Gastrocnemius medialis (tissue), 4 donors: ENCODE results near the gene LHFPL2. TPM values are rescaled to one million over a fixed set of nuclear protein-coding genes. Genes with fewer than 3 reads are reported as not detected.

Experiments
- ATAC-seq, 2 donors: fragments of 150-250 bp; one replicate each; pipeline ENCODE4 v1.9.1; 2016
- DNase-seq, 2 donors: peaks; one replicate each; pipeline ENCODE4 v3.0.0-alpha.2; 2019
- H3K27ac ChIP-seq, 4 donors: fragments of 200-600 bp; sonication (generic); 1 replicate in 1 of 4; 2 replicates in 3 of 4; pipeline ENCODE4 v1.5.1; 2016 to 2018; ENCODE audit warnings: mild to moderate bottlenecking in 2 of 4, moderate library complexity in 1 of 4
- H3K27me3 ChIP-seq, 3 donors: fragments of 200-600 bp; sonication (generic) in 2 of 3; 1 replicate in 1 of 3; 2 replicates in 2 of 3; pipeline versions ENCODE4 v1.5.1 to v1.6.0; 2016 to 2019; ENCODE audit warnings: mild to moderate bottlenecking in 1 of 3, moderate library complexity in 1 of 3
- H3K36me3 ChIP-seq, 2 donors: fragments of 200-600 bp; sonication (generic) in 1 of 2; one replicate each; pipeline ENCODE4 v1.5.1; 2017 to 2018
- H3K4me1 ChIP-seq, 2 donors: fragments of 200-600 bp; sonication (generic) in 1 of 2; one replicate each; pipeline ENCODE4 v1.5.1; 2016 to 2017; ENCODE audit warnings: mild to moderate bottlenecking in 2 of 2
- H3K4me3 ChIP-seq, 4 donors: fragments of 200-600 bp; sonication (generic) in 3 of 4; 1 replicate in 1 of 4; 2 replicates in 3 of 4; pipeline ENCODE4 v1.5.1; 2016 to 2019; ENCODE audit warnings: mild to moderate bottlenecking in 2 of 4
- H3K9me3 ChIP-seq, 3 donors: fragments of 200-600 bp; sonication (generic) in 2 of 3; 1 replicate in 1 of 3; 2 replicates in 2 of 3; pipeline ENCODE4 v1.5.1; 2016 to 2019
- CTCF ChIP-seq, 5 experiments: fragments of 450-650 bp in 3 of 5; fragments of 200-600 bp in 2 of 5; sonication (generic) in 2 of 5; IDR thresholded peaks in 4 of 5; conservative IDR thresholded peaks in 1 of 5; 1 replicate in 4 of 5; 2 replicates in 1 of 5; pipeline ENCODE4 v1.5.1; 2016 to 2019; ENCODE audit warnings: antibody characterized with exemption in 5 of 5, mild to moderate bottlenecking in 3 of 5, moderate library complexity in 3 of 5
- POLR2A ChIP-seq, 2 donors: fragments of 450-650 bp; IDR thresholded peaks; one replicate each; pipeline ENCODE4 v1.6.1; 2017; ENCODE audit warnings: antibody characterized with exemption in 2 of 2, mild to moderate bottlenecking in 2 of 2, moderate library complexity in 2 of 2
- in situ Hi-C, 4 donors: fragments of 200-750 bp; cut with MboI; loops; one replicate each; pipeline versions ENCODE4 v1.15.0 to v1.8.0; 2017; ENCODE audit warnings: low sequenced_read_pairs in 4 of 4
- intact Hi-C: fragments of 100-400 bp; cut with DNase I; formaldehyde crosslinking; loops from one replicate; pipeline ENCODE4 v1.15.1; 2023; ENCODE audit warnings: low total_unique reads
- total RNA-seq, 4 donors: library from RNA; depleted of rRNA; stranded (reverse); fragments of >200 nt; gene quantifications; one replicate each; pipeline versions ENCODE4 v1.1.0 to v1.2.3, GENCODE V29; 2016

The LHFPL2 gene
- total RNA-seq, 4 donors from 2014 or later, result 3.4 to 4.7 (median 3.5) TPM

GRCh38 chr5:78566747-78567425, 81.7 kb downstream of the LHFPL2 start:
- no peak for ATAC-seq
- in situ Hi-C loops, result no loop called here
- Histone ChIP-seq H3K4me1 (peaks cover 22 to 32% of the 10 kb centered on the region in 2 donors), H3K4me3 (no peak overlapping the region), H3K36me3 (no peaks in the 10 kb centered on the region), H3K27me3 (no peaks in the 10 kb centered on the region), H3K27ac (no peak overlapping the region), H3K9me3 (no peaks in the 10 kb centered on the region)
- TF ChIP-seq POLR2A (IDR thresholded peaks at IDR 0.05) (no peak), CTCF (IDR thresholded peaks at IDR 0.05 in 4 of 5, conservative IDR thresholded peaks at IDR 0.05 in 1 of 5) (no peak)
- intact Hi-C loops, result loop anchor here (5.0 kb wide), 1 partner anchor 80 kb away; the partner anchor contains the start of gene LHFPL2
- DNase-seq, result no peak

DNA sequence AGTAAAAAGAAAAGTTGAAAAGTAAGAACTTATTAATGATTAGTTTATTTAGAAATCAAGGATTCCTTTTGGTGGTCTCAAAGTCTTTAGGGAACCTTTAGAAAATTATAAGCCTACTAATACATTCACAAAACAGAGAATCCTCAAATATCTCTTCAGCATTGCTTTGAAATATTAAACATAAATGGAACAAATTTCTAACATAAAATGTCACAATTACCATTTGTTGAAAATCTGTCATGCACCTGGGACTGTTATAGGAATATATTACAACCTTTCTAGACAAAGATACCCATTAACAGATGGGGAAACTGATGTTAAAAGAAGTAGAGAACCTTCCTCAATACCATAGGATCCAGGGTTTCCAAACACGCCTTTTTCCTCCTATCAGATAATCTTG, 83.2 kb downstream of the LHFPL2 start:
- no peak for DNase-seq
- TF ChIP-seq POLR2A (IDR thresholded peaks at IDR 0.05) (no peak), CTCF (IDR thresholded peaks at IDR 0.05 in 4 of 5, conservative IDR thresholded peaks at IDR 0.05 in 1 of 5) (no peak)
- in situ Hi-C loops (no loop called here), intact Hi-C loops (loop anchor here (5.0 kb wide), 1 partner anchor 82 kb away; the partner anchor contains the start of gene LHFPL2)
- no peak for ATAC-seq
- no peaks in the 10 kb centered on the region for H3K9me3 ChIP-seq
- H3K36me3 ChIP-seq, result no peaks in the 10 kb centered on the region
- H3K4me3 ChIP-seq, result no peak overlapping the region
- no peak overlapping the region for H3K27ac ChIP-seq
- peaks cover 22 to 32% of the 10 kb centered on the region in 2 donors for H3K4me1 ChIP-seq
- no peaks in the 10 kb centered on the region for H3K27me3 ChIP-seq

DNA sequence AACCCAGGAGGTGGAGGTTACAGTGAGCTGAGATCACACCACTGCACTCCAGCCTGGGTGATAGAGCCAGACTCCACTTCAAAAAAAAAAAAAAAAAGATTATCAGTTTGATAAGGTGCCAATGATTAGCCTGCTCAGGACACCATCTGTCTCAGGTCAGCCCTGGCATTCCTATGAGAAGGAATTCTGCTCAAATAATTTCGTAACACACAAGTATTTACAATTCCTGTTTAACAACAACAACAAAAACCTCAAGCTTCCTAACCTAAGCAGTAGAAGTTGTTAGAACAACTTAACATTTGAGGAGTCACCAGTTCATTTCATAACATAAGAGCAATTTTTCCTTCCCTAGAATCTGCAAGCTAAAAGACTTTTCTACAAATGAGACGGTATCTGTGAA, 85.0 kb downstream of the LHFPL2 start:
- TF ChIP-seq CTCF (IDR thresholded peaks at IDR 0.05 in 4 of 5, conservative IDR thresholded peaks at IDR 0.05 in 1 of 5) (no peak), POLR2A (IDR thresholded peaks at IDR 0.05) (no peak)
- no peak overlapping the region for H3K27ac ChIP-seq
- intact Hi-C loops, result no loop called here

DNA sequence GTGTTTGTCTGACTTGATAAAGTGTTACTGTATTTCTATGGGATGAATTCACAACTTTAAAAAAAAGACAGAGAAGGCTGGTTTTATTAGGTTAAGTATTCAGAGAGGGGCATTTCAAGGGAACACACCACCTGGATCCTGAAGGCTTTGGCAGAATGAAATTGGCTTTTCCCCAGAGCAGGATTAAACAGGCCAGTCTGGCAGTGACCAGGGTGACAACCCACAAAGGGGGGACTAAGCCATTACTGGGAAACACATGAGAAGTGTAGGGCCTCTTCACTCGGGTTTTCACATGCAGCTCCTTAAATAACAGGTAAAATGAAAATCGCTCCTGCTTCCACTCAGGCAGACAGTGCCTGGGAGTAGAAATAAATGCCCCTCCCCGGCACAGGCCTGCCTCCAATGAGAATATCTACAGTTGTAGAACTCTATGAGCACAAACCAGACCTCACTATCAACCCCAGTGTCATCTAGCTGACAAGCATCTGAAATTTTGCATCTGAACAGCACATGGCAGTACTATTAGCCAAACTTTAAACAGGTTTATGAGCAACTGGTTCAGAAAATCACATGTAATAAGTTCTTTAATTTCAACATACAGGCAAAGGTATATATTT, 85.8 kb downstream of the LHFPL2 start:
- TF ChIP-seq POLR2A (IDR thresholded peaks at IDR 0.05), result no peak
- TF ChIP-seq CTCF (IDR thresholded peaks at IDR 0.05 in 4 of 5, conservative IDR thresholded peaks at IDR 0.05 in 1 of 5), result no peak
- in situ Hi-C loops, result no loop called here
- no peak for ATAC-seq

More for the DNA sequence above, 85.0 kb downstream of the LHFPL2 start:
- H3K9me3 ChIP-seq, result no peaks in the 10 kb centered on the region
- ATAC-seq (no peak), DNase-seq (no peak)
- H3K4me1 ChIP-seq, result peaks cover 5 to 15% of the 10 kb centered on the region in 2 donors
- in situ Hi-C loops, result no loop called here
- H3K27me3 ChIP-seq, result no peaks in the 10 kb centered on the region
- no peaks in the 10 kb centered on the region for H3K36me3 ChIP-seq
- no peak overlapping the region for H3K4me3 ChIP-seq

More for the DNA sequence above, 85.8 kb downstream of the LHFPL2 start:
- no peaks in the 10 kb centered on the region for H3K9me3 ChIP-seq
- H3K27me3 ChIP-seq, result no peaks in the 10 kb centered on the region
- H3K4me3 ChIP-seq, result no peak overlapping the region
- no peaks in the 10 kb centered on the region for H3K36me3 ChIP-seq
- H3K27ac ChIP-seq, result no peak overlapping the region
- H3K4me1 ChIP-seq, result peaks cover 0 to 7% of the 10 kb centered on the region in 2 donors
- intact Hi-C loops, result no loop called here
- no peak for DNase-seq
